ENCODE measurements around the gene WFDC6. TPM values are rescaled to one million over a fixed set of nuclear protein-coding genes. Genes with fewer than 3 reads are reported as not detected.

WFDC6 gene
- total RNA-seq, 2 experiments from 2014 or later: not detected

- H3K4me3 Mint-ChIP-seq: no peak overlapping the region
- DNase-seq: no peak
- H3K27me3 Mint-ChIP-seq: peaks cover 26% of the 10 kb centered on the region
- intact Hi-C loops (cut with micrococcal nuclease): no loop called here
- ATAC-seq: no peak
- peaks cover 2% of the 10 kb centered on the region for H3K9me3 Mint-ChIP-seq
- ChIA-PET CTCF (interaction anchor here (1.0 kb wide), 1 partner anchor 206 kb away, joined by 3 read pairs; no protein-coding TSS in a partner anchor), POLR2A (no interaction called here)
- no peak overlapping the region for H3K27ac Mint-ChIP-seq
- H3K4me1 Mint-ChIP-seq (ENCODE audit: low read depth): no peaks in the 10 kb centered on the region
- H3K36me3 Mint-ChIP-seq (ENCODE audit: low read depth): no peaks in the 10 kb centered on the region
- TF ChIP-seq CTCF (IDR thresholded peaks at IDR 0.05): no peak
Measured at GRCh38 chr20:45564760-45565276, 25.5 kb upstream of the WFDC6 start.

- ChIA-PET POLR2A (no interaction called here), CTCF (interaction anchor here (1.8 kb wide), 1 partner anchor 216 kb away, joined by 7 read pairs; no protein-coding TSS in a partner anchor)
- H3K27ac Mint-ChIP-seq: no peak overlapping the region
- H3K9me3 Mint-ChIP-seq: no peaks in the 10 kb centered on the region
- H3K4me1 Mint-ChIP-seq (ENCODE audit: low read depth): no peaks in the 10 kb centered on the region
- intact Hi-C loops (cut with micrococcal nuclease): no loop called here
- DNase-seq (no peak), ATAC-seq (no peak)
- no peaks in the 10 kb centered on the region for H3K36me3 Mint-ChIP-seq (ENCODE audit: low read depth)
- peaks cover 19% of the 10 kb centered on the region for H3K27me3 Mint-ChIP-seq
- TF ChIP-seq CTCF (IDR thresholded peaks at IDR 0.05): no peak
- no peak overlapping the region for H3K4me3 Mint-ChIP-seq
Measured at GRCh38 chr20:45555198-45555597, 15.9 kb upstream of the WFDC6 start.

GRCh38 chr20:45552456-45552855, 13.2 kb upstream of the WFDC6 start:
- H3K4me3 Mint-ChIP-seq: no peak overlapping the region
- DNase-seq (no peak), ATAC-seq (no peak)
- H3K27me3 Mint-ChIP-seq: peaks cover 21% of the 10 kb centered on the region
- POLR2A ChIA-PET: no interaction called here
- TF ChIP-seq CTCF (IDR thresholded peaks at IDR 0.05): no peak
- intact Hi-C loops (cut with micrococcal nuclease): no loop called here
- no peaks in the 10 kb centered on the region for H3K9me3 Mint-ChIP-seq
- no peaks in the 10 kb centered on the region for H3K4me1 Mint-ChIP-seq (ENCODE audit: low read depth)
- no peak overlapping the region for H3K27ac Mint-ChIP-seq
- CTCF ChIA-PET: no interaction called here
- no peaks in the 10 kb centered on the region for H3K36me3 Mint-ChIP-seq (ENCODE audit: low read depth)

- ChIA-PET CTCF (interaction anchor here (1.3 kb wide), 1 partner anchor 220 kb away, joined by 4 read pairs; no protein-coding TSS in a partner anchor), POLR2A (no interaction called here)
- no peak for TF ChIP-seq CTCF (IDR thresholded peaks at IDR 0.05)
- ATAC-seq (no peak), DNase-seq (no peak)
- H3K36me3 Mint-ChIP-seq (ENCODE audit: low read depth): no peaks in the 10 kb centered on the region
- no peaks in the 10 kb centered on the region for H3K9me3 Mint-ChIP-seq
- peaks cover 21% of the 10 kb centered on the region for H3K27me3 Mint-ChIP-seq
- H3K4me3 Mint-ChIP-seq: no peak overlapping the region
- H3K4me1 Mint-ChIP-seq (ENCODE audit: low read depth): no peaks in the 10 kb centered on the region
- no peak overlapping the region for H3K27ac Mint-ChIP-seq
- intact Hi-C loops (cut with micrococcal nuclease): no loop called here
Measured at GRCh38 chr20:45550765-45551164, 11.5 kb upstream of the WFDC6 start.

GRCh38 chr20:45548410-45548809, 9.1 kb upstream of the WFDC6 start:
- CTCF ChIA-PET: no interaction called here
- no peak overlapping the region for H3K27ac Mint-ChIP-seq
- no peaks in the 10 kb centered on the region for H3K36me3 Mint-ChIP-seq (ENCODE audit: low read depth)
- no peak for ATAC-seq
- H3K27me3 Mint-ChIP-seq: peaks cover 24% of the 10 kb centered on the region
- H3K4me1 Mint-ChIP-seq (ENCODE audit: low read depth): no peaks in the 10 kb centered on the region
- no peak overlapping the region for H3K4me3 Mint-ChIP-seq
- no peak for DNase-seq
- intact Hi-C loops (cut with micrococcal nuclease): no loop called here
- H3K9me3 Mint-ChIP-seq: no peaks in the 10 kb centered on the region
- no peak for TF ChIP-seq CTCF (IDR thresholded peaks at IDR 0.05)
- POLR2A ChIA-PET: no interaction called here
